GM18951 (cell line): Measurements from ENCODE around the gene GPR89B.
"Not testable (repeated sequence)": the region's sequence is repeated elsewhere in the genome, so short reads cannot be mapped to it uniquely, and the experiment has no call there.

Experiments used
- POLR2A ChIP-seq: IDR thresholded peaks from 4 replicates; pipeline ENCODE4 v1.6.1; 2011; ENCODE audit warnings: mild to moderate bottlenecking; ENCODE audit not compliant: insufficient read length, insufficient read depth; ENCODE audit errors: extremely low read depth
- in situ Hi-C: fragments of 300-500 bp; cut with MboI; formaldehyde crosslinking; loops from one replicate; pipeline ENCODE4 v1.12.0; 2022; ENCODE audit warnings: low sequenced_read_pairs, mixed read lengths, inconsistent platforms; ENCODE audit not compliant: unreplicated experiment

The GPR89B gene

DNA sequence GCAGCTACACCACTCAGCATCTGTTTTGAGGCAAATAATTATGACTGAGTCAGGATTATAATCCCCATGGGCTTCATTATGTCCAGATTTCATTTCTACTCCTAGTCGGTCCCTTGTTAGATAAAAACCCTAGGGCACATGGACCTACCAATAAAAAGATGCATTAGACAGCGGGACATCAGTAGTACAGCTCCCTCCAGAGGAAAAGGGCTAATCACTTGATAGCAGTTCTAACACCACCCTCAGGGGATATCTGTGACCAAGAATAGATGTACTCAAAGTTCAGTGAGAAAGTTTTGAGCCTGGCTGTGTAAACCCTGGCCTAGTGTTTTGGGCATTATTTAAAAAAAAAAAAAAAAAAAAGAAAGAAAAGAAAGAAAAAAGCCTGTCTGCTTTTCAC, 15.7 kb upstream of the GPR89B start:
- TF ChIP-seq POLR2A = no peak
- in situ Hi-C loops = no loop called here

DNA sequence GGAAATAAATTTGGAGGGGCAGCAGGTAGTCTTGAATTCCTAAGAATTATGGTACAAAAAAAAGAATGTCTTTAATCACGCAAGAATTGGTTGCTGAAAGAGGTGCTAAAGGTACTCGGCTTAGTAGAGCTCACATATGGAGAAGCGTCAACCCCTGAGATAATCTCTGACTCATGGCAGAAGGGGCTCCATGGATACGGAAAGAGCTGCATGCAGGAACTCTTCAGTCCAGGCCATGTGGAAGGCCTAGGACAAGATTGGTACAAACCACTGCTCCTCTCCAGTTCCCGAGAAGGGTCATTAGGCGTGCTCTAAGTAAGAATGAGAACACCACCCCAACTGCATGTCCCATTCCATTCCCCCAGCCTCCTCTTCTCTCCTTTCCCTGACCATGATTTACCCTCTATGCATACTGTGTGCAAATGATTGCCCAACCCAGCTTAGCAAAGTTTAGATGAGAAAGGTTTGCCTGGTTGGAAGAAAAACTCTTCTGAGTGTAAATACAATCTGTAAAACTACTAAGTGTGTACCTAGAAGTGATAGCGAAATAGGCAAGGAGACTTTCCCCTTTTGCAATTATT, 14.8 kb upstream of the GPR89B start:
- no peak for TF ChIP-seq POLR2A
- in situ Hi-C loops = no loop called here

DNA sequence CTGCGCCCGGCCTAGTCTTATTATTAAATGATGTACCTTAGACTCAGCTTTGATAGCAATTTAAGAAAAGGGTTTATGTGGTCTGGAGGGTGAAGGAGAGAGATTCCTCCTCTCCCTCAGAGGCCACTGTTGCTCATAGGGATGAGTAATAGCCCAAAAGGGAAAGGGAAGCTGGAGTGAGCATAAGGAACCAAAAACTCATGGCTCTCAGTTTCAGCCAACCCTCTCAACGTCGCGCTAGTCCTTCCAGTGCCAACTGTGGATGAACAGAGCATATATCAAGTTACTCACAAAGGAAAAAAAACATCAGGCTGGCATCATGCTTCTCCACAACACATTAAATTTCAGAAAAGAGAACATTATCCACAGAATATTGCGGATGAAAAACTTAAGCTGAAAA, 8.3 kb upstream of the GPR89B start:
- in situ Hi-C loops = no loop called here
- TF ChIP-seq POLR2A = no peak

DNA sequence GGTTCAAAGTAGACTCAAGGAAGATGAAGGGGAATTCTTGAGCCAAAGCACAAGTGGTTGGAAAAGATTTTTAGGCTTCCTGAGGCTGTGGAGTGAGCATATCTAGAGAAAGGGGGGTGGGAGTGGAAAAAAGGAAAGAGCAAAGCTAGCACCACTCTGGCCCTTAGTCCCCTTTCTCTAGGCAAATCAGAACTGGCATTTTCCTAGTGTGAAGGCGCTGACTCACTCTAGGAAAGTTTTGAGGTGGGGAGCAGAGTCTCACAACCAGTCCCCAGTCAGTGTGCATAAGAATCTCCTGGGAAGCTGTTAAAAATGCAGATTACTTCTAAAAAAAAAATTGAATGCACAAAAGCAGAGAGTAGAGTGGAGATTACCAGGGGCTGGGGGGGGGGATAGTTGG, 3.4 kb upstream of the GPR89B start:
- in situ Hi-C loops = no loop called here
- no peak for TF ChIP-seq POLR2A

DNA sequence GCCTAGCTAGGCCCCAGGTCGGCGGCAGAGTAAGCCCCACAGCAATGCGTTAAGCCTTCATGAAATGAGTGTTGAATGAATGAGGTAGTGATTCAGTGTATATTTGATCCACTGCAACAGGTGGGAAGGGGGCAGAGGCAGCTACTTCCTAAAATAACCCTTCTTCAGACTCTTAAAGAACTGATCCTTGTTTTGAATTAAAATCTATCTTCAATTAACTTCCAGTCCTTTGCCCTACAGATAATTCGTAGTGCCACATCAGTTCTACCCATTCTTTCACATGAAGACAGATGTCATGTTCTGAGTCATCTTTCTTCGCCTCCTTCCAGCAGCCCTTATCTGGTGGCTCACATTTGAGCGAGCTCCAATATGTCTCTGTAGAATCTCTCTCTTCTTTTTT, 1.0 kb upstream of the GPR89B start:
- in situ Hi-C loops = not testable (repeated sequence)

DNA sequence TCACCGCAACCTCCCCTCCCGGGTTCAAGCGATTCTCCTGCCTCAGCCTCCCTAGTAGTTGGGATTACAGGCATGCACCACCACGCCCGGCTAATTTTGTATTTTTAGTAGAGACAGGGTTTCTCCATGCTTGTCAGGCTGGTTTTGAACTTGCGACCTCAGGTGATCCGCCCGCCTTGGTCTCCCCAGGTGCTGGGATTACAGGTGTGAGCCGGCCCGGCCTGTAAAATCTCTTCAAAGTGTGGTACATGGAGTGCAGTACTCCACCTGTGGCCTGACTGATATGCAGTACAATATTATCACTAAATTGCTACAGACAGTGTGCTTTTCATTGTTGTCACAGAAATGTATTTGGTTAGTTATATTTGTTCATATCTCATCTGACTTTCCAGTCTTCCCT, 531 bp upstream of the GPR89B start:
- in situ Hi-C loops = not testable (repeated sequence)

DNA sequence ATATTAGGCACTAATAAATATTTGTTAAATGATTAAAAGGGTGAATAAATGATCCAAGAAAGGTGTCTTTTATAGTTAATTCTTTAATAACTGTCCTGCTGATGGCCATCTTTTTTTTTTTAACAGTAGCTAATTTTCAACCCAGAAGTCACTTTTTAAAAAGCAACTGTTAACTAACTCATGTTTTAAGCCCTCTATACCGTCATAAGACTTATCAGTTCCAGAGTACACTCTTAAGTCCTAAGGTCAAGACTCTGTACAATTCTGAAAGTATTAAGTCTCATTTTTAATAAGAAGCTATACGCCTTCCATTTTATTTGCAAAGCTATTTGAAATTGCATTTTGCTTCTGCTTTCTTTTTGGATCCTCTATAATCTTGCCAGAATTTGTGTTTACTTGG, 2.9 kb downstream of the GPR89B start:
- in situ Hi-C loops = not testable (repeated sequence)

DNA sequence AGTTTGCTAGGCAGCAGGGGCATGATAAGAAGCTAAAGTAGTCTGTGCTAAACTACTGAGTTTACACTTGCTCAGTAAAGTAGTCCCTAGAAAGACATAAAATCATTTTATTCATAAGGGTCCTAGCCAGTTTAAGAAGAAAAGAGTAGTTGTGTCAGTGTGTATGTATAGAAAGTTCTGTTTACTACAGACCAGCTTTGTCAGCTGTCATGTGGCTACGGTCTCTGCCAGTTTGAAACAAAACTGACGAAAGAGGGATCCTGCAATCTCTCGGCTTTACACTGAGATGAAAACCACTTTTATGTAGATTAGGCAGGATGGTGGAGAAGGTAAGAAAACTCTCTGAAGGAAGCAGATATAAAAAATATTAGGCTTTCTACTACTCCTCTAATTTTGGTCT, 7.1 kb downstream of the GPR89B start:
- in situ Hi-C loops = not testable (repeated sequence)

DNA sequence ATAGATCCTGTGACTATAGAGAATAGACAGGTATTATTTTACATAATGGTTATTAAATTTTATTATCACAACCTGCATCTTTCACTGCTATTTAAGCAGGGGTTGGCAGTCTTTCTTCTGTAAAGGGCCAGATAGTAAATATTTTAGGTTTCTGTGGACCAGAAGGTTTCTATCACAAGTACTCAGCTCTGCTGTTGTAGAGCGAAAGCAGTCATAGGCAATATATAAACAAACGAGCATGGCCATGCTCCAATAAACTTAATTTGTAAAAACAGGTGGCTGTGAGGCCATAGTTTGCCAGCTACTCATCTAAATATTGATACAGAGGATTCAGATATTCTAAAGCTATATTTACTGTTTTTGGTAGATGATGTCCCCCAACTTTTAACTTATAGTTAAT, 12.2 kb downstream of the GPR89B start:
- in situ Hi-C loops = not testable (repeated sequence)

DNA sequence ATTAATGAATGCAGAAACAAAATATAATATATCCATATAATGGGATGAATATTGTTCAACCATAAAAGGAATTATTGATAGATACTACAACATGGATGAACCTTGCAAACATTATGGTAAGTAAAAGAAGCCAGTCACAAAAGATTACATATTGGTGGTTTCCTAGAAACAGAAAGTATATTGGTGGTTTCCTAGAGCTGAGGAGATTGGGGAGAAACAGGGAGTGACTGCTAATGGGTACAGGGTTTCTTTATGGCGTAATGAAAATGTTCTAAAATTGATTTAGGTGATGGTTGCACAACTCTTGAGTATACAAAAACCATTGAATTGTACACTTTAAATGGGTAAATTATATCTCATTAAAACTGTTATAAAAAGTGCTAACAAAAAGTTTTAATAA, 14.3 kb downstream of the GPR89B start:
- in situ Hi-C loops = not testable (repeated sequence)

DNA sequence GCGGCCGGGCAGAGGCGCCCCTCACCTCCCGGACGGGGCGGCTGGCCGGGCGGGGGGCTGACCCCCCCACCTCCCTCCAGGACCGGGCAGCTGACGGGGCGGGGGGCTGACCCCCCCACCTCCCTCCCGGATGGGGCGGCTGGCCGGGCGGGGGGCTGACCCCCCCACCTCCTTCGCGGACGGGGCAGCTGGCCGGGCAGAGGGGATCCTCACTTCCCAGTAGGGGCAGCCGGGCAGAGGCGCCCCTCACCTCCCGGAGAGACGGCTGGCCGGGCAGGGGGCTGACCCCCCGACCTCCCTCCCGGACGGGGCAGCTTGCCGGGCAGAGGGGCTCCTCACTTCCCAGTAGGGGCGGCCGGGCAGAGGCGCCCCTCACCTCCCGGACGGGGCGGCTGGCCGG, 21.3 kb downstream of the GPR89B start:
- in situ Hi-C loops = not testable (repeated sequence)

DNA sequence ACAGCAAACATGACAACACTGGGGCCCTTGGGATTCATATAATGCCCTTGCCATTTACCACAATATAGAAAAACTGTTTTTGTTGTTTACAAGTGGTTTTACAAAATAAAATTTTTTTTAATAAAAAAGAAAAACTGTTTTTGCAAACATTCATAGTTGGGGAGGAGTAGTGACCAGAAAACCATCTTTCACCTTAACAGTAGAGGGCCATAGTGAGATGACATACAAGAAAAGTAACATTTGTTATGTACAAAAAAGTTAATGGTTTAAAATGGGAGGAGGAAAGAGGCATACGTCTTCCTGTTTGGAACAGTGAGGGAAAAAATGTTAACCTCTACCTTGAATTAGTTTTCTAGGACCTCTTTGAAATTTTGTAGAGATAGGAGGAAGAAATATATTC, 30.7 kb downstream of the GPR89B start:
- in situ Hi-C loops = not testable (repeated sequence)

DNA sequence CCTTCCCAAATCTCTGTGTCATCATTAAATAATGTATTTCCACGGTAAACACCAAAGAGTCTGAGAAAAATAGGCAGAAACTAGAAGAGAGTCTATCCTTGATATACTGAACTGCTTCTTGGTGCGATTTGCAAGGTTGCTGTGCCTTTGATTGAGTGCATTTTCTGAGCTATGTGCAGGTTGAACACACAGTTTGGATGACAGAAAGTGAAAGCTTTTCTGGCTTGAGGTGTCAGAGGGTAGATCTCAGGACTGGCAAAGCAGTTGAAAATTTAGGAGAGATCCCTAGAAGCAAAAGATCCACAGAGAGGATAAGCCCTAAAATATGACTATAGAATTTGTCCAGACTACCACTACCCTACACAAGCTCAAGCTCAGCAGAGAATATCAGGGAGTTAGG, 31.5 kb downstream of the GPR89B start:
- in situ Hi-C loops = not testable (repeated sequence)

DNA sequence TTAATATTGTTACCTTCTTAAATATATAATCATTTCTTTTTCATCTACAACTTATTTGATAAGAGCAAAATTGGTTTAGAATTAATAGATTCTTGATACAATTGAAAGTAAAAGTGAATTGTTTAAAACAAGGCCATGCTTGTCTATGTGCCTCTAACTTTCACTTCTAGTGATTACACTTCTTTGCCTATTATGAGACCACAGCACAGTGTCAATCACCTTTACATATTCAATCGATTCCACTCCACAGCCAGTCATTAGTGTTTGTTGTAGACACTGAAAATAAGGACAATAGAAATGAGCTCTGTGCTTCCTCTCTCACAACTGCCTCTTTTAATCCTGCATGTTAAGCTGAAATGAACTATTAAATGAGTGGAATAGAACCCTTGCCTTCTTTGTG, 36.4 kb downstream of the GPR89B start:
- in situ Hi-C loops = not testable (repeated sequence)

DNA sequence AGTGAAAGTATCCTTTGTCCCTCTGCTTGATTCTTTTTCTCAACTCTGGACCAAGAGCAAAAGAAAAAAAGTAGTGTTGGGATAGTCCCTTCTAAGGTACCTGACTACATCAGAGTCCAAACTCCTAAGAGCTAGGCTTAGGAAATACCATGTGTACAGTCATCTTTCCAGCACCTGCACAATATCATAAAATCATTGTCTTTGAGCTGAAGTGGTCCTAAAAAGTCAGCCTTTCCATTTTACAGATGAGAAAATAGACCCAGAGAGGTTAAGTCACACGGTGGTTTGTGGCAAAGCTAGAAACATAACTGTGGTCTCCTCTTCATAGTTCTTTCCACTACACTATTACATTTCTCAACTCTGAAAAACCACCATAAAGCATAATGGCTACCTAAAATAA, 38.4 kb downstream of the GPR89B start:
- in situ Hi-C loops = not testable (repeated sequence)

DNA sequence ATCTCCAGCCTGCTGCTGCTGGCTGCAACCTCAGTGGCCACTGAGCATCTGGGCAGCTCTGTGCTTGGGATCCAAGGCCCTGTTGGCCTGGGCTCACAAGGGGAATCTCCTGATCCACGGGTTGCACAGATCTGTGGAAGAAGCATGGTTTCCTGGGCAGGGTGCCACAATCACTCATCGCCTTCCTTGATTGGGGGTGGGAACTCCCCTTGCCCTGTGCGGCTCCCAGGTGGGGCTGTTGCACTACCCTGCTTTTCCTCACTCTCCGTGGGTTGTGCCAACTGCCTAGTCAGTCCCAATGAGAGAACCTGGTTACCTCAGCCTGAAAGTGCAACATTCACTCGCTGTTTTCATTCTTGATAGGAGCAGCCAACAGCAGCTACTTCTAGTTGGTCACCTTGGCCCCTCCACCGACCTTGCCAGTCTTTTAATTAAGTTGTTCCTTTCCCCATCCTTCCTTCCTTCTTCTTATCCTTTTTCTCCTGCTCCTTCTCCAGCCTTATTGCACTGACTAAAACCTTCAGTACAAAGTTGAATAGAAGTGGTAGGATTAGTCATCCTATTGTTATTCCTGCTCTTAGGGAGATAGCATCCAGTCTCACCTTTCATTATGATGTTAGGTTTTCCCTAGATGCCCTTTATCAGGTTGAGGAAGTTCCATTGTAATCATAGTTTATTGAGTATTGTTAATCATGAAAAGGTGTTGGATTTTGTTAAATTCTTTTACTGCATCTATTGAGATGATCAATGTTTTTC, 50.9 kb downstream of the GPR89B start:
- in situ Hi-C loops = not testable (repeated sequence)

DNA sequence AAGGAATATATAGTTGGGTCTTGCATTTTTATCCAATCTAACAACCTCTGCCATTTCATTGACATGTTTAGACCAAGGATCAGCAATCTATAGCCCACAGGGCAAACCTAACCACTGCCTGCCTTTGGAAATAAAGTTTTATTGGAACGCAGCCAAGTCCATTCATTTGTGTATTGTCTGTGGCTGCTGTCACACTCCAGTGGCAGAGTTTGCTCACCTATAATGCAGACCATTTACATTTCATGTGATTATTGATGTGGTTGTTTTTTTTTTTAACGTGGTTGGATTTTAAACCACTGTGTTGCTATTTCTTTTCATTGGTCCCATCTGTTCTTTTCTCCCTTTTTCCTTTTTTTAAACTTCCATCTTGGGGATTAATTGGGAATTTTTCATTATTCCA, 57.2 kb downstream of the GPR89B start:
- in situ Hi-C loops = not testable (repeated sequence)

DNA sequence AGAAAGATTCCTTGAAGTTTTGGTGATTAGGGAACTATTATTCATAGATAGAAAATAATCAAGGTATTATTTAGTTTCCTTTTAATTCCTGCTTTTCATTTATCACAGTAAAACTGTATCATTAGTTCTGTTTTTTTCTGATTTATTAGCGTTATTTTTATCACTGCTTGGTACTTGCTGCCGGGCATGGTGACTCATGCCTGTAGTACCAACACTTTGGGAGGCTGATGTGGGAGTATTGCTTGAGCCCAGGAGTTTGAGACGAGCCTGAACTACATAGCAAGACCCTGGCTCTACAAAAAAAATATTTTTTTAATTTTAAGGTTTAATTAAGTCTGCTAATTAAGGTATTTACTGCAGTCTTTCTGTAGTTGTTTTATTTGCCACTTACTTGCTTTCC, 59.7 kb downstream of the GPR89B start:
- in situ Hi-C loops = not testable (repeated sequence)

DNA sequence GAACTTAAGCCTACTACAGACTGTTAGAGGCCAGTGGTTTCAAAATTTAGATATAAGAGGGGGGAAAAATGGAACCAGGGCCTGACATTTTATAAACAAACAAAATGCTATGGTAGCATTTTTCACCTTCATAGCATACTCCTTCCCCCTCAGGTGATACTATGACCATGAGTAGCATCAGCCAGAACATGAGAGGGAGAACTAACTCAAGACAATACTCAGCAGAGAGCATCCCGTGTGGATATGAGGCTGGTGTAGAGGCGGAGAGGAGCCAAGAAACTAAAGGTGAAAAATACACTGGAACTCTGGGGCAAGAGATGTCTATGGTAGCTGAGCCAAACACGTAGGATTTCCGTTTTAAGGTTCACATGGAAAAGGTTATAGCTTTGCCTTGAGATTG, 64.7 kb downstream of the GPR89B start:
- in situ Hi-C loops = not testable (repeated sequence)

DNA sequence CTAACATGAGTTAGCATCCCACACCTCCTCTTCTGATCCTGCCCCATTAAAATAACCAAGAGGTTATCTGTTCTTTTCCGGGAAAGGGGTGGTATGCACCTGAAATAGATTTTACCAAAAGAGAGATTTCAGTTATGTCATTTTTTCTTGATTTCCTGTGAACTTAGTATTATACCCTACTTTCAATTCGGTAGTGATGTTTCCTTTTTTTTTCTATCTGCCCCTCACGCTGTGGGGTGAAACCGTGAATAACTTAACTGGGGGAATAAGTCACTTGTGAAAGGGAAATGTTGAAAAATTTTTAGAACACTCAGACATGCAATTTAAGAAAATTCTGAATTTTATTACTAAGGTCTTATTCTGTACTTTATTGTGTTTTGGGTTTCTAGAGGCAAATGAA, 65.2 kb downstream of the GPR89B start:
- in situ Hi-C loops = not testable (repeated sequence)
